Measurements from ENCODE around the gene PEMT.

The PEMT gene

DNA sequence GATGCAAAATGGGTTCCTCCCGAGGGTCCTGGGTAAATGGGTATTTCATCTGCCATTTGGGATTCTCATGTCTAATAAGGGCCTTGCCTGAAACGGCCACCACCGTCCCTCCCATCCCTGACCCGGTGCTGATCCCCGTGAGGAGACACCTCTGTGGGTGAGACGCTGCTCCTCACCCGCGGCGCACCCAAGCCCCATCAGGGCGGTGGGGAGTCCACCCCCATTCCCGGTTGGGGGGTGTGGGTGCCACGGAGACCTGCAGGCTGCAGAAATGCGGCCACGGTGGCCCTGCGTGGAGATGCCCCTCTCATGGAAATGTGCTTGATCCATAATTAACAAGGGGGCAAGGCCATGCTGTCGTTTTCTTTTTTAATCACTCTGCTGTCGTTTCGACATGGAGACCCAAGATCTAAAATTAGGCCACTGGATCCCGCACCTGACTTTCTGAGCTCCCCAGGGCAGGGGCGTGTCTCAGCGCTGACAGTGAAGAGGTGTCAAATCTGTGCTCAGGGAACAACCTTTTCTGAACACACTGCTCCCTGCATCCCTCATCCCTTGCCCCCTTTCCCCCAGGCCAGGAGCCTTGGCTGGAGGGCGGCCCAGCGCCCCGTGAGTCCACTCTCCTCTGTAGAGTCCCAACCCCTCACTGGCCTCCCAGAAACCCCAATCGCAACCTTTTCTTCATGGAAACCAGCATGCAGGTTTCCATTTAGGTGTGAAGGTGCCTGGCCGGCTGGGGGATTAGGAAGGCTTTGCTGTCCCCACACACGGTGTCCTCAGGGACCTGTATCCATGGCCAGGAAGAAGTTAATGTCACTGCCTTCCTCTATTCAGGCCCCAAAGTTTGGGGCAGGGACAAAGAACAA is 38.9 kb downstream of the PEMT start:
- Histone ChIP-seq H3K27me3 (ENCODE audit: control insufficient read depth in 1 of 2, insufficient read depth in 2 of 2, low read length in 2 of 2) (no peaks in the 10 kb centered on the region), H3K9ac (ENCODE audit: low read length in 2 of 2) (no peak overlapping the region), H3K27ac (ENCODE audit: low read length) (no peak overlapping the region), H3K4me3 (ENCODE audit: low read length in 2 of 2) (no peak overlapping the region), H3K36me3 (ENCODE audit: control insufficient read depth in 2 of 2, insufficient read depth in 2 of 2, low read length in 2 of 2) (no peaks in the 10 kb centered on the region), H3K9me3 (ENCODE audit: control insufficient read depth in 2 of 2, low read length in 2 of 2) (no peaks in the 10 kb centered on the region), H3K4me1 (ENCODE audit: control insufficient read depth, insufficient read depth, low read length) (peaks cover 3% of the 10 kb centered on the region)

DNA sequence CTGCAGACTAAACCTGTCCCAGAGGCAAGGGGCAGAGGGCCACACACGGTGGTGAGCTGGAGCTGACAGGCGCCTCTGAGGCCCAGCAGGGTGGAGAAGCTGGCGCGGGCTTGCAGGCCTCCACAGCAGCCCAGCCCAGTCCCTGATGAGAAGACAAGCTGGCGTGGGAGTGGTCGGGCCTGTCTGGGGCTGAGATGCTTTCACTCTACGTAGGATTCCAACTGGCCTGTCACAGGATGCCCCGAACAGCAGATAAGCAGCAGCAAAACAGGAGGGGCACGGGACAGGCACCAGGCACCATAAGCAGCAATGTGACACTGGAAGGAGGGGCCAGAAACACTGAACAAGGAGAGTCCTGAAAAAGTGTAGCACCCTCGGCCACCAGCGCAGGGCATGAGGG is 40.1 kb downstream of the PEMT start:
- Histone ChIP-seq H3K4me1 (ENCODE audit: control insufficient read depth, insufficient read depth, low read length) (peaks cover 7% of the 10 kb centered on the region), H3K27ac (ENCODE audit: low read length) (no peak overlapping the region), H3K4me3 (ENCODE audit: low read length in 2 of 2) (no peak overlapping the region), H3K36me3 (ENCODE audit: control insufficient read depth in 2 of 2, insufficient read depth in 2 of 2, low read length in 2 of 2) (no peaks in the 10 kb centered on the region), H3K9ac (ENCODE audit: low read length in 2 of 2) (no peak overlapping the region), H3K27me3 (ENCODE audit: control insufficient read depth in 1 of 2, insufficient read depth in 2 of 2, low read length in 2 of 2) (no peaks in the 10 kb centered on the region), H3K9me3 (ENCODE audit: control insufficient read depth in 2 of 2, low read length in 2 of 2) (no peaks in the 10 kb centered on the region)

DNA sequence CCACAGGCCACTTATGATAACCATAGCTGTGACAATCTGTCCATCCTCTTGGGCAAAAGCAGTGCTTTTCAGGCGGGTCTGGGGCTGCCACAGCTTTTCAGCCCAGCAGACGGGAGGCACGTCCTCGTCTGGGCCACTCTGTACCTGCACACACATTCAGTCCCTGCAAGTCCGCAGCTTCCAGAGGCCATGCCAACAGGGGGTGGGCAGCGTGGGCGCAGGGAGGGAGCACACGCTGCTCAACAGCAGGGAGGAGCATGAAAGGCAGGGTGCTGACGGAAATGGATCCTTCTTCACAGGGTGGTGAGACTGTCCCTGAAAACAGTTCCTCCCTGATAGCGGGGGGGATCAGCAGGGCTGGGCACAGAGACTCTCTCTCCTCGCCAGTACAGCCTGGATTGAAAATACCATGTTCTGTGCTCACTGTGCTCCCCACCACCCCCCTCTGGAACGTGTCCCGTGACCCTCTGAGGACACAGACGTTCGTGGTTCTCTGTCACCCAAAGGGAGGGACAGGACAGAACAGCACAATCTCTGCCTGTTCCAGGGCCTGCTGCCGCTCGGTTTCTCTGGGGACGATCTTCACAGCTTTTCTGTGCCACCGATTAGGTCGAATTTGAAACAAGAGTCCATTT is 41.7 kb downstream of the PEMT start:
- no peaks in the 10 kb centered on the region for H3K36me3 ChIP-seq (ENCODE audit: control insufficient read depth in 2 of 2, insufficient read depth in 2 of 2, low read length in 2 of 2)
- no peaks in the 10 kb centered on the region for H3K9me3 ChIP-seq (ENCODE audit: control insufficient read depth in 2 of 2, low read length in 2 of 2)
- H3K4me3 ChIP-seq (ENCODE audit: low read length in 2 of 2): no peak overlapping the region
- H3K9ac ChIP-seq (ENCODE audit: low read length in 2 of 2): no peak overlapping the region
- no peaks in the 10 kb centered on the region for H3K27me3 ChIP-seq (ENCODE audit: control insufficient read depth in 1 of 2, insufficient read depth in 2 of 2, low read length in 2 of 2)
- no peak overlapping the region for H3K27ac ChIP-seq (ENCODE audit: low read length)
- peaks cover 6% of the 10 kb centered on the region for H3K4me1 ChIP-seq (ENCODE audit: control insufficient read depth, insufficient read depth, low read length)

DNA sequence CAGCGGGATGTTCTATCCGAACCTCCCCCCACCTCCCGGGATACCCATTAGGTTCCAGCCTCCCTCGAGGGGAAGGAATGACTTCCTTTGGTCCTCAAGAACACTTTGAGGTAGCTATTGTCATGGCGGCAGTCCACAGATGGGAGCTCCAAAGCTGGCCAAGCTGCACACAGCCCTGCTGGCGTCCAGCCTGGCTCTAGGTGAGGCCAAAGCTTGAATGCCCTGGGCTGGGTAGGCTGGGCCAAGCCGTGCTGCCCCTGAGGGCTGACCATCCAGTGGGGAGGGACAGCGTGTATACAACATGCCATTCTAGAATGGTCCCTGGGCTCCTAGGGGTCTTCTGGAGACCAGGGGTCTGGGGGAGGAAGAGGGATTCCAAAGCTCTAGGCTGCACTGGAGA is 43.5 kb downstream of the PEMT start:
- H3K27ac ChIP-seq (ENCODE audit: low read length): no peak overlapping the region
- H3K4me1 ChIP-seq (ENCODE audit: control insufficient read depth, insufficient read depth, low read length): peaks cover 6% of the 10 kb centered on the region

DNA sequence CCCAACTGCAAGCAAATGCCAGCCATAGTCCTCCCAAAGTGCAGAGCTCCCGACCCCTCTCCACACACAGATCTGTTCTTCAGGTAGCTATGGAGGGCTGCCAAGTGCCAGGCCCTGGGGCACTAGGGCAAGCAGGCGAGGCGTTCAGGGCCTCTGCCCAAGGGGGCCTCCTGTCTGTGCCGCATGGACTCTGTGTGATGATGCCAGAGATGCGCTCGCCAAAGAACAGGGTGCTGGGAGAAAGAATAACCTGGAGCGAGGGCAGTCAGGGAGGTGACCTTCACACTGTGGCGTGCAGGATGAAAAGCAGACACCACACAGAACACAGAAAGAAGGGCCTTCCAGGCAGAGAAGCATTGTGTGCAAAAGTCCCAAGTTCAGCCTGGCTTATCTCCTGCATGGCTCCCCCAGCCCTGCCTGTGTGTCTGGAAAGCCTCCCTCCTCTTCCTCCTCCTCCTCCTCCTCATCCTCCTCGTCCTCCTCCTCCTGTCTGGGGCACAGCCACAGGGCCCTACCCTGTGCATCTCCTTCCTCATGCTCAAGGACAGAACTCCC is 44.2 kb downstream of the PEMT start:
- Histone ChIP-seq H3K9ac (ENCODE audit: low read length in 2 of 2) (no peak overlapping the region), H3K27me3 (ENCODE audit: control insufficient read depth in 1 of 2, insufficient read depth in 2 of 2, low read length in 2 of 2) (no peaks in the 10 kb centered on the region), H3K36me3 (ENCODE audit: control insufficient read depth in 2 of 2, insufficient read depth in 2 of 2, low read length in 2 of 2) (no peaks in the 10 kb centered on the region), H3K9me3 (ENCODE audit: control insufficient read depth in 2 of 2, low read length in 2 of 2) (no peaks in the 10 kb centered on the region), H3K4me3 (ENCODE audit: low read length in 2 of 2) (no peak overlapping the region), H3K27ac (ENCODE audit: low read length) (no peak overlapping the region), H3K4me1 (ENCODE audit: control insufficient read depth, insufficient read depth, low read length) (peaks cover 6% of the 10 kb centered on the region)

More for the DNA sequence above, 43.5 kb downstream of the PEMT start:
- no peaks in the 10 kb centered on the region for H3K27me3 ChIP-seq (ENCODE audit: control insufficient read depth in 1 of 2, insufficient read depth in 2 of 2, low read length in 2 of 2)
- H3K4me3 ChIP-seq (ENCODE audit: low read length in 2 of 2): no peak overlapping the region
- no peaks in the 10 kb centered on the region for H3K9me3 ChIP-seq (ENCODE audit: control insufficient read depth in 2 of 2, low read length in 2 of 2)
- H3K36me3 ChIP-seq (ENCODE audit: control insufficient read depth in 2 of 2, insufficient read depth in 2 of 2, low read length in 2 of 2): no peaks in the 10 kb centered on the region
- no peak overlapping the region for H3K9ac ChIP-seq (ENCODE audit: low read length in 2 of 2)

DNA sequence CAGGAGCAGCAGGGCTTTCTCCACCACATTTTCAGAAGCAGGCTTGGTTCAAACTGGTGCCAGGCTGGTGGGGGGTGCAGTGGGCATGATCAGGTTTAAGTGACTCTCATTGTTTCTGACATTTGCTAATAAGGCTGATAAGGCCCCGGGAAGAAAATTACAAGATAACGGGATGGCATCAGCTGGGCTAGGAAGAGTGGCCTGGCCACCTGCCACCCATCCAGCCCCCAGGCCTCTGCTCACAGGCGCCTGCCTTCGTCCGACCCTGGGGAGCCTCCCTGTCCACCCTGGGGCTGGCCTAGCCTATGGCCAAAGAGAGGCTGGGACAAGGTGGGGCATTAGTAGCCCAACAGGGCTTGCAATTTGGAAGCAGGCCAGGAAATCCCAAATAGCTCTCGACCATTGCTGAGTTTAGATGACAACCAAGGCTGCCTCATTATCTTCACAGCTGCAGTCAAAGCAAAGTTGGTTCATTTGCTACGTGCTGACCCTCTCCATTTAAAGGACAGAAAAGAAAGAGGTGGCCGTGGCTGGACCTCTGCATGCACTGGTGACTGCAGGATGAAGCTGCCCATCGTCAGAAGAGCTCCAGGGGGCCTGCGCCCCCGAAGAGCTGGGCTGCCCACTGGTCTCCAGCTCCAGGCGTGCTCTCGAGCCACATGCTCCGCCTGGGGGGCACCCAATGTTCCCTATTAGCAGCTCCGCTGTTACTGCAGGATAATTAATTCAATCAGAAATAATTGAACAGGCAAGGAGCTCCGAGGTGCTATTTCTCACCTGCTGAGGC is 44.9 kb downstream of the PEMT start:
- H3K4me3 ChIP-seq (ENCODE audit: low read length in 2 of 2): no peak overlapping the region
- no peaks in the 10 kb centered on the region for H3K9me3 ChIP-seq (ENCODE audit: control insufficient read depth in 2 of 2, low read length in 2 of 2)
- H3K27ac ChIP-seq (ENCODE audit: low read length): no peak overlapping the region
- no peaks in the 10 kb centered on the region for H3K27me3 ChIP-seq (ENCODE audit: control insufficient read depth in 1 of 2, insufficient read depth in 2 of 2, low read length in 2 of 2)
- H3K36me3 ChIP-seq (ENCODE audit: control insufficient read depth in 2 of 2, insufficient read depth in 2 of 2, low read length in 2 of 2): no peaks in the 10 kb centered on the region
- H3K9ac ChIP-seq (ENCODE audit: low read length in 2 of 2): no peak overlapping the region
- peaks cover 6% of the 10 kb centered on the region for H3K4me1 ChIP-seq (ENCODE audit: control insufficient read depth, insufficient read depth, low read length)

DNA sequence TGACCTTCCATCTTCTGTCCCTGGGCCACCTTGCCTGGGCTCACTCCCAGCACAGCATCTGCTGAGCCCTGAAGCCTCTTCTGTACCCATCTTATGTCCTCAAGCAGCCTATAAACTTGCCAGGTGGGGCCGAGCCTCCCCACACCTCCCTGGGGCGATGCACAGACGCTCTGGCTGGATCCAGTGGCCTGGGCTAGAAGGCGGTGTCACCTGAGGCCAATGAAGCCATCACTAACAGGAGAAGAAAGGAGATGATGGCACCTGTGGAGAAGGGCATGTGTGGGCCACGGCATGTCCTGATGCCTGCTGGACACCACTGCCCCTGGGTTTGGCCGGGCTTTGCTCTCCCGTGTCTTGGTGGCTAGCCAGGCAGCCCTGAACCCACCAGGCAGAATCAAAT is 45.5 kb downstream of the PEMT start:
- Histone ChIP-seq H3K27ac (ENCODE audit: low read length) (no peak overlapping the region), H3K27me3 (ENCODE audit: control insufficient read depth in 1 of 2, insufficient read depth in 2 of 2, low read length in 2 of 2) (no peaks in the 10 kb centered on the region), H3K9ac (ENCODE audit: low read length in 2 of 2) (no peak overlapping the region), H3K36me3 (ENCODE audit: control insufficient read depth in 2 of 2, insufficient read depth in 2 of 2, low read length in 2 of 2) (no peaks in the 10 kb centered on the region), H3K4me1 (ENCODE audit: control insufficient read depth, insufficient read depth, low read length) (peaks cover 6% of the 10 kb centered on the region), H3K9me3 (ENCODE audit: control insufficient read depth in 2 of 2, low read length in 2 of 2) (no peaks in the 10 kb centered on the region), H3K4me3 (ENCODE audit: low read length in 2 of 2) (no peak overlapping the region)

DNA sequence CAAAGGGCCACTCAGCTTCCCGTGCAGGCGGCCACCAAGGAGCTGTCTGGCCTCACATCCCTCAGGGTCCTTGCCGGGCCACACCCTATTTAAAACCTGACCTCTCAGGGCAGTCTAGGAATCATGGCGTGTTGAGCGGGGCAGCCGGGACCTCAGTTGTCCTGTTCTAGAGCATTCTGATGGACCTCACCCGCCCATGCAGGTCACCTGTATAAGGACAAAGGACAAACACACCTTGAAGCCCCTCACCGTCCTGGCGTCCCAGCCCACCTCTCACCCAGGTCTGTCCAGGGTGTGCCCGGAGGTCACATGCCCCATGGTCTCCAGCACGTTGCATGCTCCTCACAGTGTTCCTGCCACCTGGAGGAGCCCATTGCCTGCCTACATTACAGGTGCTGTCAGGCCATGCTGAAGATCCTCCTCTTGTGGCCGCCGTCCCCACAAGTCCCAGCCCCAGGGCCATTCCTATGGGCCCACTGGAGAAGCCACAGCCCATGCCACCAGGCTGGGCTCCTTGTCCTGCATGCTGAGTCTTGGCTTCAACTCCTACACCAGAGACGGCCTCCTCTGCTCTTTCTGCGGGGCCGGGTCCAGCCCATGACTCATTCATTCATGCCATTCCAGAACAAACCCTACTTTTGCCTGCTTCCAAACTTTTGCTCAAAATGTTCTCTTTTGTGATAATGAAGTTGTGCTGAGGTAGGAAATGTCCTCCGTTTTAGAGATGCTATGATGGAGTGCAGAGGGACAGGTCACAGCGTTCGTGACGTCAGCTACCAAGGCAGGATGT is 46.3 kb downstream of the PEMT start:
- H3K9ac ChIP-seq (ENCODE audit: low read length in 2 of 2): no peak overlapping the region
- H3K27me3 ChIP-seq (ENCODE audit: control insufficient read depth in 1 of 2, insufficient read depth in 2 of 2, low read length in 2 of 2): no peaks in the 10 kb centered on the region
- no peak overlapping the region for H3K27ac ChIP-seq (ENCODE audit: low read length)
- H3K4me3 ChIP-seq (ENCODE audit: low read length in 2 of 2): no peak overlapping the region
- H3K9me3 ChIP-seq (ENCODE audit: control insufficient read depth in 2 of 2, low read length in 2 of 2): no peaks in the 10 kb centered on the region
- peaks cover 6% of the 10 kb centered on the region for H3K4me1 ChIP-seq (ENCODE audit: control insufficient read depth, insufficient read depth, low read length)
- no peaks in the 10 kb centered on the region for H3K36me3 ChIP-seq (ENCODE audit: control insufficient read depth in 2 of 2, insufficient read depth in 2 of 2, low read length in 2 of 2)

DNA sequence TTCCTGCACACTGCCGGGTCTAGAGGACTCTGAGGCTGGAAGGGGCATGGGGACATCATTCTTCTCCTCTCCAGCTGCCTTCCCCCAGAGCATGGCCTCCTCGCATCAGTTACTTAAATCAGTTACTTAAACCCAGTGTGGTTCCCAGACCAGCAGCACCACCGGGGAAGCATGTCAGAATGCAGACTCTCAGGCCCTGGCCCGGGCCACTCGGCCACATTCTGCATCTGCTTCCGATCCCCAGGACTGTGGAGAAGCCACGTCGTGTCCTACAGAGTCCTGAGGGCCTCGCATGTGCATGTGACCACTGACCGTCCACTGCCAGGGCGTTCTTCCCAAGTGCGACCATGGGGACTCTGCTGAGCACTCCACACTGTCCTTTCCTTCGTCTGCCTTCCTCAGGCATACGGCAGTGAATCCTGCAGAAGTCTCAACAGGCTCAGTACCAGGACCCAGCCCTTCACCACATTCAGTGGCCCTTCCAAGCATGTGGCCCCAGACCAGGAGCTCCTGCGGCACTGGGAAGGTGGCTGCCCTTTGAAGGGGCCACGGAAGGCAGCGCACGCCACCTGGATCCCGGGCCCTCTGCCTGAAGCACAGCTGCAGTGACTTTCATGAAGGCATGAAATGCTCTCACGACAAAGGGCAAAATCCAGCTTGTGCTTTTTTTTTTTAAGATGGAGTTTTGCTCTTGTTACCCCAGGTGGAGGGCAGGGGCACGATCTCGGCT is 48.4 kb downstream of the PEMT start:
- H3K4me1 ChIP-seq (ENCODE audit: control insufficient read depth, insufficient read depth, low read length): peaks cover 6% of the 10 kb centered on the region
- no peaks in the 10 kb centered on the region for H3K27me3 ChIP-seq (ENCODE audit: control insufficient read depth in 1 of 2, insufficient read depth in 2 of 2, low read length in 2 of 2)
- H3K36me3 ChIP-seq (ENCODE audit: control insufficient read depth in 2 of 2, insufficient read depth in 2 of 2, low read length in 2 of 2): no peaks in the 10 kb centered on the region
- H3K9me3 ChIP-seq (ENCODE audit: control insufficient read depth in 2 of 2, low read length in 2 of 2): no peaks in the 10 kb centered on the region
- no peak overlapping the region for H3K9ac ChIP-seq (ENCODE audit: low read length in 2 of 2)
- H3K4me3 ChIP-seq (ENCODE audit: low read length in 2 of 2): no peak overlapping the region
- H3K27ac ChIP-seq (ENCODE audit: low read length): no peak overlapping the region
